WTC11 (cell line): Measurements from ENCODE around the gene PHLPP1. TPM values are rescaled to one million over a fixed set of nuclear protein-coding genes. Genes with fewer than 3 reads are reported as not detected.

Experiments used
- ATAC-seq: fragments of 200-7000 bp; cut with Tn5 transposase; 2 replicates; pipeline ENCODE4 v1.10.0; 2021; ENCODE audit warnings: mild to moderate bottlenecking, moderate library complexity
- CTCF ChIA-PET: fragments of 300-600 bp; sonication (Branson Sonifier 250); formaldehyde crosslinking; loops from one replicate; lab custom pipeline; 2021; ENCODE audit warnings: antibody characterized with exemption; lab: Charles Lee
- POLR2A ChIA-PET: fragments of 350-600 bp; sonication (Branson Sonifier 250); formaldehyde crosslinking; loops from one replicate; lab custom pipeline; 2021; ENCODE audit warnings: antibody characterized with exemption; lab: Charles Lee
- DNase-seq: peaks from one replicate; pipeline ENCODE4 v3.0.0; 2021; ENCODE audit warnings: low spot score
- H3K27ac Mint-ChIP-seq: 2 replicates; pipeline ENCODE4 v1.8.0; 2021; ENCODE audit warnings: mixed read lengths
- H3K27me3 Mint-ChIP-seq: 2 replicates; pipeline ENCODE4 v1.8.0; 2021; ENCODE audit warnings: low read depth, mild to moderate bottlenecking, moderate library complexity, mixed read lengths
- H3K36me3 Mint-ChIP-seq: 2 replicates; pipeline ENCODE4 v1.8.0; 2021; ENCODE audit warnings: mixed read lengths
- H3K4me1 Mint-ChIP-seq: 2 replicates; pipeline ENCODE4 v1.8.0; 2022; ENCODE audit warnings: mixed read lengths
- H3K4me3 Mint-ChIP-seq: 2 replicates; pipeline ENCODE4 v1.8.0; 2021; ENCODE audit warnings: mild to moderate bottlenecking, moderate library complexity, mixed read lengths
- H3K9me3 Mint-ChIP-seq: 2 replicates; pipeline ENCODE4 v1.8.0; 2021; ENCODE audit warnings: mixed read lengths
- AFF4 ChIP-seq: sonication (generic); formaldehyde crosslinking; IDR thresholded peaks from 2 replicates; pipeline ENCODE4 v1.8.1; 2023; ENCODE audit warnings: mild to moderate bottlenecking, missing genetic modification reagents, borderline replicate concordance
- ARID4B ChIP-seq: sonication (generic); formaldehyde crosslinking; IDR thresholded peaks from 2 replicates; pipeline ENCODE4 v1.8.0; 2023; ENCODE audit warnings: missing genetic modification reagents, mild to moderate bottlenecking, borderline replicate concordance
- ATF1 ChIP-seq: sonication (generic); formaldehyde crosslinking; IDR thresholded peaks from 2 replicates; pipeline ENCODE4 v1.8.1; 2023; ENCODE audit warnings: mild to moderate bottlenecking, moderate library complexity, missing genetic modification reagents
- CBFB ChIP-seq: sonication (generic); formaldehyde crosslinking; IDR thresholded peaks from 2 replicates; pipeline ENCODE4 v1.8.1; 2022; ENCODE audit warnings: mild to moderate bottlenecking, low read depth, missing genetic modification reagents
- CREM ChIP-seq: sonication (generic); formaldehyde crosslinking; IDR thresholded peaks from 2 replicates; pipeline ENCODE4 v1.8.1; 2022; ENCODE audit warnings: mild to moderate bottlenecking, missing genetic modification reagents, moderate library complexity
- ELF4 ChIP-seq: sonication (generic); formaldehyde crosslinking; IDR thresholded peaks from 2 replicates; pipeline ENCODE4 v1.8.1; 2022; ENCODE audit warnings: low read depth, mild to moderate bottlenecking, moderate library complexity, missing genetic modification reagents
- EMX1 ChIP-seq: fragments of 250-450 bp; sonication (Bioruptor Pico); IDR thresholded peaks from 2 replicates; pipeline ENCODE4 v1.8.0; 2021; ENCODE audit warnings: mild to moderate bottlenecking
- FOXP1 ChIP-seq: sonication (generic); formaldehyde crosslinking; IDR thresholded peaks from 2 replicates; pipeline ENCODE4 v1.8.0; 2022; ENCODE audit warnings: missing genetic modification reagents, mild to moderate bottlenecking, moderate library complexity, borderline replicate concordance
- FOXP4 ChIP-seq: sonication (generic); formaldehyde crosslinking; IDR thresholded peaks from 2 replicates; pipeline ENCODE4 v1.8.0; 2022; ENCODE audit warnings: mild to moderate bottlenecking, missing genetic modification reagents
- STAT6 ChIP-seq: sonication (generic); formaldehyde crosslinking; conservative IDR thresholded peaks from 2 replicates; pipeline ENCODE4 v1.8.1; 2023; ENCODE audit warnings: mild to moderate bottlenecking, low read depth, missing genetic modification reagents, moderate library complexity
- TEAD1 ChIP-seq: sonication (generic); formaldehyde crosslinking; IDR thresholded peaks from 2 replicates; pipeline ENCODE4 v1.8.0; 2022; ENCODE audit warnings: mild to moderate bottlenecking, missing genetic modification reagents
- TEAD4 ChIP-seq: sonication (generic); formaldehyde crosslinking; IDR thresholded peaks from 2 replicates; pipeline ENCODE4 v1.8.0; 2022; ENCODE audit warnings: mild to moderate bottlenecking, missing genetic modification reagents
- USF2 ChIP-seq: sonication (generic); formaldehyde crosslinking; IDR thresholded peaks from 2 replicates; pipeline ENCODE4 v1.8.1; 2023; ENCODE audit warnings: mild to moderate bottlenecking, missing genetic modification reagents, moderate library complexity
- ZNF232 ChIP-seq: sonication (generic); formaldehyde crosslinking; IDR thresholded peaks from 2 replicates; pipeline ENCODE4 v1.8.0; 2022; ENCODE audit warnings: mild to moderate bottlenecking, missing genetic modification reagents
- total RNA-seq: library from RNA; stranded (reverse); gene quantifications from 3 replicates; pipeline ENCODE4 v1.2.3, GENCODE V29; 2021

Gene PHLPP1
- total RNA-seq, 1 experiment from 2014 or later = 52.0 TPM

- peaks cover 11% of the 10 kb centered on the region for H3K36me3 Mint-ChIP-seq
- no peak for DNase-seq
- H3K4me3 Mint-ChIP-seq = no peak overlapping the region
- peaks cover 55% of the 10 kb centered on the region for H3K4me1 Mint-ChIP-seq
- TF ChIP-seq USF2 (CRISPR knock-in tag) (no peak), CBFB (CRISPR knock-in tag) (no peak), ATF1 (CRISPR knock-in tag) (no peak), EMX1 (CRISPR knock-in tag) (no peak)
- ATAC-seq = peak; percentile 55; the same call in 1 of the 2 replicates
- ChIA-PET POLR2A (no interaction called here), CTCF (no interaction called here)
- peak overlapping the region; percentile 78 for H3K27ac Mint-ChIP-seq
- no peaks in the 10 kb centered on the region for H3K27me3 Mint-ChIP-seq
- H3K9me3 Mint-ChIP-seq = peaks cover 8% of the 10 kb centered on the region; the same call in 1 of the 2 replicates
Observed at GRCh38 chr18:62772860-62773584, 57.7 kb downstream of the PHLPP1 start.

GRCh38 chr18:62773691-62774090 lies 58.4 kb downstream of the PHLPP1 start:
- TF ChIP-seq ARID4B (CRISPR knock-in tag) = no peak
- TF ChIP-seq, all 79 proteins: peak for 0
- ChIA-PET POLR2A (no interaction called here), CTCF (interaction anchor here (1.3 kb wide), 1 partner anchor 59 kb away, joined by 3 read pairs; the partner anchor contains the start of gene PHLPP1)
- ATAC-seq (no peak), DNase-seq (no peak)
- Mint-ChIP-seq H3K4me1 (peaks cover 56% of the 10 kb centered on the region), H3K27me3 (no peaks in the 10 kb centered on the region), H3K36me3 (peaks cover 11% of the 10 kb centered on the region), H3K4me3 (no peak overlapping the region), H3K9me3 (peaks cover 8% of the 10 kb centered on the region; the same call in 1 of the 2 replicates), H3K27ac (peak overlapping the region; percentile 89)

GRCh38 chr18:62776024-62776570 lies 60.8 kb downstream of the PHLPP1 start:
- H3K27ac Mint-ChIP-seq = no peak overlapping the region
- H3K4me3 Mint-ChIP-seq = no peak overlapping the region
- CTCF ChIA-PET = no interaction called here
- peaks cover 77% of the 10 kb centered on the region for H3K4me1 Mint-ChIP-seq
- peaks cover 3% of the 10 kb centered on the region for H3K36me3 Mint-ChIP-seq
- no peak for DNase-seq
- no peak for ATAC-seq
- POLR2A ChIA-PET = interaction anchor here (0.6 kb wide), 1 partner anchor 82 kb away, joined by 3 read pairs; no protein-coding TSS in a partner anchor
- H3K27me3 Mint-ChIP-seq = no peaks in the 10 kb centered on the region
- 0 out of 2 replicates have a peak, but pooled peaks cover 6% of the 10 kb centered on the region for H3K9me3 Mint-ChIP-seq
- TF ChIP-seq FOXP1 (CRISPR knock-in tag) = no peak
- TF ChIP-seq ELF4 = no peak
- TF ChIP-seq TEAD1 (CRISPR knock-in tag) = no peak
- TF ChIP-seq ZNF232 = no peak
- TF ChIP-seq CREM (CRISPR knock-in tag) = no peak
- TF ChIP-seq AFF4 (CRISPR knock-in tag) = no peak
- no peak for TF ChIP-seq STAT6 (CRISPR knock-in tag)
- TF ChIP-seq TEAD4 (CRISPR knock-in tag) = no peak
- TF ChIP-seq FOXP4 (CRISPR knock-in tag) = no peak
